Suprapubic skin (tissue), 4 donors: ENCODE data around the gene IFT81. TPM values are rescaled to one million over a fixed set of nuclear protein-coding genes. Genes with fewer than 3 reads are reported as not detected.

ENCODE experiments used
- DNase-seq, 2 donors: peaks; one replicate each; pipeline ENCODE4 v3.0.0-alpha.2; 2019; ENCODE audit warnings: low spot score in 2 of 2
- H3K27ac ChIP-seq: fragments of 200-600 bp; sonication (generic); one replicate; pipeline ENCODE4 v1.5.1; 2019
- H3K27me3 ChIP-seq: fragments of 200-600 bp; sonication (generic); one replicate; pipeline ENCODE4 v1.5.1; 2019
- H3K36me3 ChIP-seq: fragments of 200-600 bp; sonication (generic); one replicate; pipeline ENCODE4 v1.5.1; 2019
- H3K4me1 ChIP-seq: fragments of 200-600 bp; sonication (generic); one replicate; pipeline ENCODE4 v1.5.1; 2019
- H3K4me3 ChIP-seq: fragments of 200-600 bp; sonication (generic); one replicate; pipeline ENCODE4 v1.5.1; 2019; ENCODE audit warnings: mild to moderate bottlenecking
- H3K9me3 ChIP-seq: fragments of 200-600 bp; sonication (generic); one replicate; pipeline ENCODE4 v1.5.1; 2019
- EP300 ChIP-seq: sonication (generic); formaldehyde crosslinking; IDR thresholded peaks from one replicate; pipeline ENCODE4 v1.6.1; 2017; ENCODE audit warnings: antibody characterized with exemption
- POLR2A ChIP-seq, 2 donors: fragments of 450-650 bp; IDR thresholded peaks; one replicate each; pipeline ENCODE4 v1.6.1; 2017; ENCODE audit warnings: antibody characterized with exemption in 2 of 2, mild to moderate bottlenecking in 2 of 2, moderate library complexity in 2 of 2
- POLR2AphosphoS5 ChIP-seq, 3 donors: sonication (generic); formaldehyde crosslinking; IDR thresholded peaks; one replicate each; pipeline ENCODE4 v1.6.1; 2017; ENCODE audit warnings: antibody characterized with exemption in 3 of 3
- WGBS: methylation state at CpG from one replicate; pipeline ENCODE4 v1.1.5; 2018; 5-methylcytosine and 5-hydroxymethylcytosine counted together
- total RNA-seq, 4 donors: library from RNA; depleted of rRNA; stranded (reverse); fragments of >200 nt; gene quantifications; one replicate each; pipeline ENCODE4 v1.1.0, GENCODE V29; 2016
- TF ChIP-seq, protein P1 (sequence below), 2 donors: fragments of 200-600 bp in 1 of 2; fragments of 450-650 bp in 1 of 2; sonication (generic) in 1 of 2; IDR thresholded peaks; one replicate each; pipeline ENCODE4 v1.5.1; 2016 to 2019; ENCODE audit warnings: antibody characterized with exemption in 2 of 2, mild to moderate bottlenecking in 1 of 2, moderate library complexity in 1 of 2

IFT81 gene
- total RNA-seq, 4 donors from 2014 or later: 4.8 to 15.5 (median 5.3) TPM

DNA sequence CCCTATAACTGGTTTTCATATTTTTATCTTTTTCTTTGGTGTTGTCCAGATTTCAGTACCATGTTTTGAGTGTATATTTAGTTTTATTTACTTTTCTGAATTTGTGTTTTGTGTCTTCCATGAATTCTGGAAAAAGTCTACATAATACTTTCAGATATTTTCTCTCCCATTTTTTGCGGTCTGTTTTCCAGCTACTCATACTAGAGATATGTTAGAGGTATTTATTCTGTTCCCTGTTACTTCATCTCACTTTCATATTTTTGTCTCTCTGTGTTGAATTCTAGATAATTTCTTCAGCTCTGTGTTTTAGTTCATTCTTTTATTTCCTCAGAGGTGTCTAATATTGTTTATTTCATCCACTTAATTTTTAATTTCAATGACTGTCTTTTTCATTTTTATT is 74.2 kb downstream of the IFT81 start:
- Histone ChIP-seq H3K4me1 (no peaks in the 10 kb centered on the region), H3K27ac (no peak overlapping the region), H3K36me3 (no peaks in the 10 kb centered on the region), H3K4me3 (no peak overlapping the region), H3K27me3 (no peaks in the 10 kb centered on the region), H3K9me3 (no peaks in the 10 kb centered on the region)
- no peak for DNase-seq
- TF ChIP-seq, protein P1, sequence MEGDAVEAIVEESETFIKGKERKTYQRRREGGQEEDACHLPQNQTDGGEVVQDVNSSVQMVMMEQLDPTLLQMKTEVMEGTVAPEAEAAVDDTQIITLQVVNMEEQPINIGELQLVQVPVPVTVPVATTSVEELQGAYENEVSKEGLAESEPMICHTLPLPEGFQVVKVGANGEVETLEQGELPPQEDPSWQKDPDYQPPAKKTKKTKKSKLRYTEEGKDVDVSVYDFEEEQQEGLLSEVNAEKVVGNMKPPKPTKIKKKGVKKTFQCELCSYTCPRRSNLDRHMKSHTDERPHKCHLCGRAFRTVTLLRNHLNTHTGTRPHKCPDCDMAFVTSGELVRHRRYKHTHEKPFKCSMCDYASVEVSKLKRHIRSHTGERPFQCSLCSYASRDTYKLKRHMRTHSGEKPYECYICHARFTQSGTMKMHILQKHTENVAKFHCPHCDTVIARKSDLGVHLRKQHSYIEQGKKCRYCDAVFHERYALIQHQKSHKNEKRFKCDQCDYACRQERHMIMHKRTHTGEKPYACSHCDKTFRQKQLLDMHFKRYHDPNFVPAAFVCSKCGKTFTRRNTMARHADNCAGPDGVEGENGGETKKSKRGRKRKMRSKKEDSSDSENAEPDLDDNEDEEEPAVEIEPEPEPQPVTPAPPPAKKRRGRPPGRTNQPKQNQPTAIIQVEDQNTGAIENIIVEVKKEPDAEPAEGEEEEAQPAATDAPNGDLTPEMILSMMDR (IDR thresholded peaks at IDR 0.05): no peak
- no peak for TF ChIP-seq EP300
- TF ChIP-seq POLR2AphosphoS5 (IDR thresholded peaks at IDR 0.05): no peak
- no peak for TF ChIP-seq POLR2A (IDR thresholded peaks at IDR 0.05)
- 87% methylated on average over 1 of the region's 1 CpG for WGBS

DNA sequence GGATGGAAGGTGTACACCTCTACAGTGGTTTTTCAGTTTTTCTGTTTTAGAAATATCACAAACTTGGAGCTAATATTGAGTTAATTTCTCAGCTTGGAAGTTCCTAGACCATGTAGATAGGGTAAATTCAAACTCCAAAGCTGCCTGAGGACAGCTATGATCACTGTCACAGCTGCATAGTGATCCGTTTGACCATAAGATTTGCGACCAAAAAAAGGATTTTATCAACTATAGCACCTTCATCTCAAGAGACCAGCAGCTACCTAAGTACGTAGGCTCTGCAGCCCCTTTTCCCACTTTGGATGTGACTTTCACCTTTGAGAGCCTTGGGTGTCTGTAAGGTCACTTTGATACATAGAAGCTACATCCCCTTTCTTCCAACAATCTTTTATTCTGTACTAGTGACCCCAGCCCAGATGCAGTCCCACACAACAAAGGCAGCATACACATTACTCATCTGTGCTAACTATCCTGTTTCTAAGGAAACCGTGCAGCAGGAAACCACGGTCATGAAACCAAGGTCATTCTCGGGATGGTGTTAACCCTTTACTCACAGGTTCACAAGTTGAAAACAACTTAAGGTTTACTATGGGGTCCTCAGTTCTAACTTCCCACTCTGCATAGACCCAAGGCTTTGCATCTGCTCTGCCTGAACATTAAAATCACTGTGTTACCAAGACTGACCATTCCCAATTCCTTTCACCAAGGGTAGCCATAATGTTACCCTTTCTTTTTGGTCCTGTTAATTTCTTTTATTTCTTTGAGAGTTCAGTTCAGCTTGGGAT is 75.4 kb downstream of the IFT81 start:
- H3K27ac ChIP-seq: no peak overlapping the region
- H3K4me1 ChIP-seq: no peaks in the 10 kb centered on the region
- no peak for TF ChIP-seq POLR2A (IDR thresholded peaks at IDR 0.05)
- no peak for TF ChIP-seq POLR2AphosphoS5 (IDR thresholded peaks at IDR 0.05)
- no peak for TF ChIP-seq EP300
- TF ChIP-seq, protein P1 (IDR thresholded peaks at IDR 0.05): no peak
- 49% methylated on average over 6 of the region's 6 CpGs for WGBS
- H3K36me3 ChIP-seq: peaks cover 6% of the 10 kb centered on the region
- no peak for DNase-seq
- no peaks in the 10 kb centered on the region for H3K9me3 ChIP-seq
- H3K27me3 ChIP-seq: no peaks in the 10 kb centered on the region
- no peak overlapping the region for H3K4me3 ChIP-seq

DNA sequence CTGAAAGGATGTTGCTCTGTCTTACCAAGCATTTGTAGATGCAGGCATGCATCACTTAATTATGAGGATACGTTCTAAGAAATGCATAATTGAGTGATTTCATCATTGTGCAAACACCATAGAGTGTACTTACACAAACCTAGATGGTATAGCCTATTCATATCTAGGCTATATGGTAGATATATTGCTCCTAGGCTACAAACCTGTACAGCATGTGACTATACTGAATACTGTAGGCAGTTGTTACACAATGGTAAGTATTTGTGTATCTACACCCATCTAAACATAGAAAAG is 75.9 kb downstream of the IFT81 start:
- peaks cover 10% of the 10 kb centered on the region for H3K36me3 ChIP-seq
- H3K9me3 ChIP-seq: no peaks in the 10 kb centered on the region
- H3K4me1 ChIP-seq: no peaks in the 10 kb centered on the region
- no peak for DNase-seq
- H3K4me3 ChIP-seq: no peak overlapping the region
- TF ChIP-seq POLR2A (IDR thresholded peaks at IDR 0.05) (no peak), EP300 (no peak), POLR2AphosphoS5 (IDR thresholded peaks at IDR 0.05) (no peak)
- TF ChIP-seq, protein P1 (IDR thresholded peaks at IDR 0.05): no peak
- WGBS: 87% methylated on average over 1 of the region's 1 CpG
- no peaks in the 10 kb centered on the region for H3K27me3 ChIP-seq
- no peak overlapping the region for H3K27ac ChIP-seq

DNA sequence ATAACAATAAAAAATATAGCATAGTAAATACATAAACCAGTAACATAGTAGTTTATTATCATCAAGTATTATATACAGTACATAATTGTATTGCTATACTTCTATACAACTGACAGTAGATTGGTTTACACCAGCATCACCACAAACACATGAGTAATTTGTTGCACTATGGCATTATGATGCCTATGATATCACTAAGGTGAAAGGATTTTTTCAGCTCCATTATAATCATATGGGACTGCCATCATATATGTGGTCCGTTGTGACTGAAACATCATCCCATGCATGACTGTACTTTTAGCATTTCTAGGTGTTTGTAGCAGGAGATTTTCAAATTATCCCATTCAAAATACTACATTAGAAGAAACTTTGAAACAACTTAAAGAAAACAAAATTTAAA is 77.8 kb downstream of the IFT81 start:
- H3K27me3 ChIP-seq: no peaks in the 10 kb centered on the region
- WGBS: 95% methylated on average over 1 of the region's 1 CpG
- no peak for TF ChIP-seq POLR2AphosphoS5 (IDR thresholded peaks at IDR 0.05)
- TF ChIP-seq EP300: no peak
- TF ChIP-seq POLR2A (IDR thresholded peaks at IDR 0.05): no peak
- TF ChIP-seq, protein P1 (IDR thresholded peaks at IDR 0.05): no peak
- H3K4me3 ChIP-seq: no peak overlapping the region
- H3K9me3 ChIP-seq: no peaks in the 10 kb centered on the region
- no peak overlapping the region for H3K27ac ChIP-seq
- peaks cover 10% of the 10 kb centered on the region for H3K36me3 ChIP-seq
- no peak for DNase-seq
- H3K4me1 ChIP-seq: no peaks in the 10 kb centered on the region

DNA sequence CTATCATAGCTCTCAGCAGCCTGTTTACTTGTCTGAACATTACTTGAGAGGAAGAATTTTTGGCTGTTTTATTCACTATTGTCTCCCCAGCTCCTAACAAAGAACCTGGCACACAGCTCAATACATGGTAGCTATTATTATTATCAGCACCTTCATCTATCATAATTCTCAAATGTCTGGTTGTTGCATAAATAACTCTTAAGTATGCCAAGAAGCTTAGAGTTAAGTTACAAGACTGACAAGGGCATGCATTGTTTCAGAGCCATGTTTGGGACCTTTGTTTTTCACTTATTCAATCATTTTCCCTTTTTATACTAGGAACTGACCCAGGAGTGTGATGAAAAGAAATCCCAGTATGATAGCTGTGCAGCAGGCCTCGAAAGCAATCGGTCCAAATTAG is 79.4 kb downstream of the IFT81 start:
- Histone ChIP-seq H3K27ac (no peak overlapping the region), H3K27me3 (no peaks in the 10 kb centered on the region), H3K36me3 (peaks cover 10% of the 10 kb centered on the region), H3K9me3 (no peaks in the 10 kb centered on the region), H3K4me3 (no peak overlapping the region), H3K4me1 (no peaks in the 10 kb centered on the region)
- TF ChIP-seq POLR2A (IDR thresholded peaks at IDR 0.05) (no peak), EP300 (no peak), POLR2AphosphoS5 (IDR thresholded peaks at IDR 0.05) (no peak)
- WGBS: 80% methylated on average over 2 of the region's 2 CpGs
- no peak for DNase-seq
